ENCODE measurements around the gene C18orf54.

Gene C18orf54

DNA sequence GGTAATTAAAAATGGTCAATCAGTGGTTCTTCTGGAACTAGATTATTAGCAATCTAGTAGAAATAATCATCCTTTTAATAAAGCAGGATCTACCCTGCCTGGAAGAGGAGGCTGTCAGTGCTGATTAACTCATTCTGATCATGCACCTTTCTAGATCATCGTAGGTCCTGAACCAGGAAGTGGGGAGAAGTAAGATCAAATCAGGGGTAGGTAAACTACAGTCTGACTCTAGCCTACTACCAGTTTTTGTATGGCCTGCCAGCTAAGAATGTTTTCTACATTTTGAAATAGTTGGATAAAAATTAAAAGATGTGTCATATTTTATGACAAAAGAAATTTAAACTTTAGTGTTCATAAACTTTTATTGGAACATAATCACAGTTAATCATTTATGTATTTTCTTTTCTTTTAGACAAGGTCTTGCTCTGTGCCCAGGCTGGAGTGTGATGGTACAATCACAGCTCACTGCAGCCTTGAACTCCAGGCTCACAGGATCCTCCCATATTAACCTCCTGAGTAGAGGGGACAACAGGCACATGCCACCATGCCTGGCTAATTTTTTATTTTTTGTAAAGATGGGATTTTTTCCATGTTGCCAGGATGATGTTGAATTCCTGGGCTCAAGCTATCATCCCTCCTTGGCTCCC, 36.1 kb downstream of the C18orf54 start:
- no peak overlapping the region for H3K27ac Mint-ChIP-seq
- peaks cover 5% of the 10 kb centered on the region for H3K27me3 Mint-ChIP-seq (ENCODE audit: low read depth)
- H3K36me3 Mint-ChIP-seq (ENCODE audit: low read depth), result no peaks in the 10 kb centered on the region
- DNase-seq (ENCODE audit: low spot score), result no peak
- H3K4me3 Mint-ChIP-seq, result no peak overlapping the region
- H3K4me1 Mint-ChIP-seq (ENCODE audit: low read depth), result peaks cover 23% of the 10 kb centered on the region
- H3K9me3 Mint-ChIP-seq, result no peaks in the 10 kb centered on the region

DNA sequence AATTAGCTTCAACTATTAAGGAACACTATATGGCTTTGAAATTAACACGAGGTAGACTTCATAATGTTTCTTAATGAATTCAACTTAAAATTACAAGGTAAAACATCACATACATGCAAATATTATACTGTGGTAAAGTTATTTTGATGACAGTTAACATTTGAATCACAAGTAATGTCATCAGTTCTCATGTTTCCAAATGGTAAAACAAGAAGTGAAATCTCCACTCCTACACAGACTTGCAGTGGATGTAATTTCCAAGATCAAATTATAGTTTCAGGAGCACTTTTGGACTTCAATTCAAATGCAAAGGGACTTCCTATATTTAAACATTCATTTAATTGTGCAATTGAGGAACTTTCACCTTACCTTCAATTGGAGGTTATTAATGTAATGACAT, 39.1 kb downstream of the C18orf54 start:
- no peak overlapping the region for H3K4me3 Mint-ChIP-seq
- H3K9me3 Mint-ChIP-seq, result no peaks in the 10 kb centered on the region
- peaks cover 5% of the 10 kb centered on the region for H3K27me3 Mint-ChIP-seq (ENCODE audit: low read depth)
- no peak overlapping the region for H3K27ac Mint-ChIP-seq
- no peak for DNase-seq (ENCODE audit: low spot score)
- H3K4me1 Mint-ChIP-seq (ENCODE audit: low read depth), result peaks cover 6% of the 10 kb centered on the region
- no peaks in the 10 kb centered on the region for H3K36me3 Mint-ChIP-seq (ENCODE audit: low read depth)

DNA sequence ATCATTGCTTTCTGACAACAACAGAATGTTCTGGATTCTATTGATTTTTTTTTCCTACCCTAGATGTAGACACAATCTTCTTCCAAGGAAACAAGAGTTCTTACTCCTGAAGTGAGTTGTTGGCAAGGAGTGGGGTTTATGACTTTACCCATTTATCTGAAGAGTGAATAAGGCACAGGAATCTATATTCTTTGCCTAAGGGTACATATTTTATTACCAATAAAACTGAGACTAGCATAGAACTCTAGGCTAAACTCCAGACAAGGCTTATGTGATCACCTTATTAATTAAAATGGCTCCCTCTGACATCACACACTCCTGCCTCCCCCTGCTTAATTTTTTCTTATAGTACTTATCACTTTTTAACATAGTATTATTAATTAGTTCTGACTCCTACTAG, 47.6 kb downstream of the C18orf54 start:
- DNase-seq (ENCODE audit: low spot score), result no peak
- Mint-ChIP-seq H3K9me3 (no peaks in the 10 kb centered on the region), H3K4me3 (no peak overlapping the region), H3K36me3 (ENCODE audit: low read depth) (no peaks in the 10 kb centered on the region), H3K4me1 (ENCODE audit: low read depth) (no peaks in the 10 kb centered on the region), H3K27ac (no peak overlapping the region), H3K27me3 (ENCODE audit: low read depth) (peaks cover 15% of the 10 kb centered on the region)

DNA sequence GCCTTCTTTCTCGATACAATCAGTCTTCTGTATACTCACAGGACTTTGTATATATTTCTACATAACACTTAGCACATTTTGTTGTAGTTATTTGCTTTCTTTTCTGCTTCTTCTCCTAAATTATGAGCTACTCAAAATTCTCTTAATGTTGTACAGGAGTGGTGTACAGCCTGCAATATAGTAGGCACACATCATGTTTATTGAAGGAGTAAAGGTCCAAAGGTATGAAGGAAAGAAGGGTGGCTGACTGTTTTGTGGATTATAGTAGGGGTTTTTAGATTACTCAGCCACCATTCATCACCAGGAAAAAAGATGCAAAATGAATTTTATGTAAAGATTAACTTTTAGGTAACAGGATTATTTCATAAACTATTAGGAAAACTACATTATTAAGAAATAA, 54.1 kb downstream of the C18orf54 start:
- H3K27me3 Mint-ChIP-seq (ENCODE audit: low read depth), result peaks cover 9% of the 10 kb centered on the region
- no peak overlapping the region for H3K27ac Mint-ChIP-seq
- H3K4me1 Mint-ChIP-seq (ENCODE audit: low read depth), result no peaks in the 10 kb centered on the region
- H3K9me3 Mint-ChIP-seq, result no peaks in the 10 kb centered on the region
- H3K4me3 Mint-ChIP-seq, result no peak overlapping the region
- no peak for DNase-seq (ENCODE audit: low spot score)
- no peaks in the 10 kb centered on the region for H3K36me3 Mint-ChIP-seq (ENCODE audit: low read depth)

DNA sequence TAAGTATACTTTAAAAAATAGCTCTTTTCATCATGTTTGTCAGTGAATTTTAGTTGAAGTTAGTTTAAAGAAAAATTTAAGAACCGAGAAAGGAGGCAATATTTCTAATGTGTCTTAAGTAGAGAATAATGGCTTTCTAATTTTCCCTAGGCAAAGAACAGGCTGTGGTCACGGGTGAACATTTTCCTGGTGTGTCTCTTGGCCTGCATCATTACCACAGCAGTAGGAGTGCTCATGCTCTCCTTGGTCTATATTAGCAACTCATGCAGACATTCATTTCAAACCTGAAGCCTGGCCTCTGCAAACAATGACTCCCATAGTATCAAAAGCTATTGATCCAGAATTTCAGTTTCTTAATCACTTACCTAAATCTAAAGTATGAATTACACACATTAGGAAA, 57.4 kb downstream of the C18orf54 start:
- no peaks in the 10 kb centered on the region for H3K36me3 Mint-ChIP-seq (ENCODE audit: low read depth)

DNA sequence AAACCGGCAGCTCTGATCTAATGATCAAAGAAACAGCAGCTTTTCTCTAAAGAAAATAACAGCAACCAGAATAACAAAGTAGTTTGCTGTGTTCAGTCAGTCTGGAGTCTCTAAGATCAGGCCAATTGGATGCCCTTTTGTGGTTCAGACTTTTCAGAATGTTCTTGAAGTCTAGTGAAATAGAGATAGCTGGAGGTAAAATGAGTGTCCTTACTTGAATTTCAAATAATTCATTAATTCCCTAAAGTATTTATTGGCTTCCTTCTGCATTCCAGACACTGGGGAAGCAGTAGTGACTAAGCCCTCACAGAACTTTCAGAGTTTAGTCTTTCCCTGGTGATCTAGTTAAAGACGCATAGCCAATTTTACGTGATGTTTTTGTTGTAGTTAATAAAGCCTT, 58.7 kb downstream of the C18orf54 start:
- no peaks in the 10 kb centered on the region for H3K36me3 Mint-ChIP-seq (ENCODE audit: low read depth)
- H3K4me3 Mint-ChIP-seq, result no peak overlapping the region
- no peak for DNase-seq (ENCODE audit: low spot score)
- H3K4me1 Mint-ChIP-seq (ENCODE audit: low read depth), result no peaks in the 10 kb centered on the region
- no peaks in the 10 kb centered on the region for H3K9me3 Mint-ChIP-seq
- no peak overlapping the region for H3K27ac Mint-ChIP-seq
- peaks cover 5% of the 10 kb centered on the region for H3K27me3 Mint-ChIP-seq (ENCODE audit: low read depth)

More for the DNA sequence above, 57.4 kb downstream of the C18orf54 start:
- DNase-seq (ENCODE audit: low spot score), result no peak
- H3K4me3 Mint-ChIP-seq, result no peak overlapping the region
- H3K4me1 Mint-ChIP-seq (ENCODE audit: low read depth), result no peaks in the 10 kb centered on the region
- H3K27ac Mint-ChIP-seq, result no peak overlapping the region
- H3K9me3 Mint-ChIP-seq, result no peaks in the 10 kb centered on the region
- peaks cover 4% of the 10 kb centered on the region for H3K27me3 Mint-ChIP-seq (ENCODE audit: low read depth)

DNA sequence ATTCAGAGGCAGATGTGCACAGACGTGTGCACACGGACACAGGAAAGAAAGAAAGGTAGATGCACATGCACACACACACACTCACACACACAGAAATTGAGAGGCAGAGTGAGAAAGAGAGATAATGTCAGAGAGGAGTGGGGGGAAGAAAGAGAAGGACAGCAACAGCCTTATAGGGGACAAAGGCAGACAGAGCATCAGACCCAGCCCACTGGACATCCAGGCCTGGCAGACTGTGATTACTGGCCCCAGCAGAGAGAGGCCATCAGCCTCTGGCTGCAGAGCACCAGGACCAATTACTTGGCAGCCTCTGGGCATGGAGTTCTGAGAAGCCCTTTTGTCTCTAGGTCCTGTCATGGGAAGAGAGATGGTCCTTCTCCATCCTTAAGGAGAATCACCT, 66.1 kb downstream of the C18orf54 start:
- peaks cover 14% of the 10 kb centered on the region for H3K27me3 Mint-ChIP-seq (ENCODE audit: low read depth)
- no peaks in the 10 kb centered on the region for H3K9me3 Mint-ChIP-seq
- no peaks in the 10 kb centered on the region for H3K4me1 Mint-ChIP-seq (ENCODE audit: low read depth)
- no peaks in the 10 kb centered on the region for H3K36me3 Mint-ChIP-seq (ENCODE audit: low read depth)
- no peak overlapping the region for H3K27ac Mint-ChIP-seq
- H3K4me3 Mint-ChIP-seq, result no peak overlapping the region
- DNase-seq (ENCODE audit: low spot score), result no peak

DNA sequence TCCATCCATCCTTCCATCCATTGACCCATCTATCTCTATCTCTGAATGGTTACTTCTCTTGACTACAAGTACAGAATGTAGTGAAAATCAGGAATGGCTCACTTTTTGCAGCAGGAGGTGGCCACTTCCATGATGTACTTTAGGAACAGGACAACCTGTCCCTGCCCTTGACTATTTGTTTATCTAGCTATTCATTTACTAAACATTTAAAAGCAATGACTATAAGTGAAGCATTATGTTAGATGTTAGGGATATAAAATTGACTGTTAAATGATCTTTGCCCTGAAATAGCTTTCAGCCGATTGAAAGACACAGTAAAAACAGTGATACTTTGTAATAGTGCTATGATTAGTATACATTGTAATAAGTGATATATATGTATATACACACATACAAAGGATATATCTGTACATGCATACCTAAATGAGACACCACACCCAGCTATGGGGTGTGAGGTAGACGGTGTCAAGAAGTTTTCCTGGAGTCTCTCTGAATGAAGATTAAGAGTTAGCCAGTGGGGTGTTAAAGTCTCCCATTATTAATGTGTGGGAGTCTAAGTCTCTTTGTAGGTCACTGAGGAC, 68.5 kb downstream of the C18orf54 start:
- H3K4me1 Mint-ChIP-seq (ENCODE audit: low read depth), result no peaks in the 10 kb centered on the region
- H3K4me3 Mint-ChIP-seq, result no peak overlapping the region
- H3K36me3 Mint-ChIP-seq (ENCODE audit: low read depth), result no peaks in the 10 kb centered on the region
- no peak overlapping the region for H3K27ac Mint-ChIP-seq
- no peak for DNase-seq (ENCODE audit: low spot score)
- H3K27me3 Mint-ChIP-seq (ENCODE audit: low read depth), result peaks cover 12% of the 10 kb centered on the region
- no peaks in the 10 kb centered on the region for H3K9me3 Mint-ChIP-seq

All from T-helper 2 cell treated with Interferon-gamma antibody and Interleukin-4, amounts not matched to agents 5 μg/mL and 100 μg/mL, for 36 hours (primary cell).